ENCODE results near the gene UNC45A. TPM values are rescaled to one million over a fixed set of nuclear protein-coding genes. Genes with fewer than 3 reads are reported as not detected.

The UNC45A gene
- total and polyA plus RNA-seq, 2 of the 8 experiments (the other 6 are each of a cell fraction or from before 2014, with no cell fraction given): 74.1 to 84.2 TPM

DNA sequence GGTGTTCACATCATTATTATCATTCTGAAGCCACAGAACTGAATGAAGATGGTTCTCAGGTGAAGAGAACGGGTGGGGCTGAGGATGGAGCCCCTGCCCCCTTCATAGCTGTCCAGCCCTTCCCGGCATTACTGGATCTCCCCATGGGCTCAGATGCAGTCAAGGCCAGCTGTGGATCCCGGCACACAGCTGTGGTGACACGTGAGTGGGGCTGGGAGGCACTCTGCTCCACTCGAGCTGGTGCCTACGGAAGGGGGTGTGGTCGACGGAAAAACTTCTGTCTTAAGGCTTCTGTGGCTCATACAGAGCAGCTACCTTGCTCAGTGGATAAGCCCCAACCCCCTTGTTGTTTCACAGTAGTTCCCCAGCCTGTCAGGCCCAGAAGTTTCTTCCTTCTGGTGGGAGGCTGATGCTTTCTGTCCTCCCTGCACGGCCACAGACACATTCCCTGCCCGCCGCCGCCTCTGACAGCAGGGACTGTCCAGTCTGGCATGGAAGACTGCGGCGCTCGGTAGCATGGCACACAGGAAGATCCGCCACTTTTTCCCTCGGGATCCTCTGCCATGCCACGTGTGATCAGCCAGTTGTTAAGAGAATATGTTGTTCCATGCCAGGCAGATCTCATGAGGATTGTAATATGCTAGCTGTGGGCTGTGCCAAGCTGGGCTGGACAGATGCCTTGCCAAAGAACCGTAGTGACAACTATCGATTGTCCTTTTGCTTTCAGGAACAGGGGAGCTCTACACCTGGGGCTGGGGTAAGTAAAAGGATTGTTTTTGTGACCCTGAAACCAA lies 25.4 kb downstream of the UNC45A start:
- Histone ChIP-seq H3K79me1 (ENCODE audit: low read depth, low read length) (peaks cover 3% of the 10 kb centered on the region; the same call in 1 of the 2 replicates), H3K4me2 (ENCODE audit: insufficient read depth in 1 of 2, low read depth in 2 of 2, low read length in 2 of 2) (no peak overlapping the region), H2BK15ac (ENCODE audit: low read length) (no peak overlapping the region), H4K91ac (replicated peaks; ENCODE audit: insufficient read length, low read length) (no peak overlapping the region), H3K36me3 (ENCODE audit: control insufficient read depth in 2 of 4, insufficient read depth in 4 of 4, low read length in 3 of 4) (peaks cover 0 to 34% (median 18%) of the 10 kb centered on the region in 4 experiments; a peak in 6 of 8 replicates), H4K8ac (ENCODE audit: extremely low read depth, insufficient read depth, low read length) (no peak overlapping the region; the same call in none of the 2 replicates), H3K23me2 (ENCODE audit: low read depth, low read length) (peaks cover 12% of the 10 kb centered on the region; the same call in 1 of the 2 replicates), H3K4ac (replicated peaks; ENCODE audit: insufficient read length, low read depth, low read length) (no peak overlapping the region), H3K56ac (replicated peaks; ENCODE audit: insufficient read length, low read depth, low read length) (no peak overlapping the region), H3K9ac (replicated peaks in 1 of 4; ENCODE audit: extremely low read depth in 1 of 4, low read depth in 3 of 4, low read length in 3 of 4) (no peak overlapping the region), H3K14ac (ENCODE audit: insufficient read length) (no peak overlapping the region), H4K5ac (ENCODE audit: insufficient read length, low read depth, low read length) (no peak overlapping the region), H4K20me1 (replicated peaks in 1 of 2; ENCODE audit: control insufficient read depth in 1 of 2, insufficient read depth in 2 of 2, low read length in 2 of 2) (peaks cover 1 to 5% of the 10 kb centered on the region in 2 experiments), H3K27me3 (replicated peaks in 1 of 4; ENCODE audit: control insufficient read depth in 3 of 4, extremely low read depth in 1 of 4, insufficient read depth in 3 of 4, low read length in 3 of 4) (no peaks in the 10 kb centered on the region), H2AFZ (ENCODE audit: low read length) (no peak overlapping the region), H3K9me3 (ENCODE audit: insufficient read depth in 2 of 2, low read depth in 1 of 2, low read length in 1 of 2) (no peaks in the 10 kb centered on the region), H3K27ac (ENCODE audit: low read depth, low read length) (no peak overlapping the region), H2BK120ac (replicated peaks; ENCODE audit: low read depth, low read length) (no peak overlapping the region), H2AK5ac (ENCODE audit: low read depth, low read length) (no peak overlapping the region), H2BK12ac (ENCODE audit: low read depth, low read length) (no peak overlapping the region), H3K79me2 (ENCODE audit: control insufficient read depth in 1 of 2, insufficient read depth in 2 of 2, low read length in 2 of 2) (peaks cover 0 to 6% of the 10 kb centered on the region in 2 experiments; a peak in 1 of 4 replicates), H3K4me1 (replicated peaks in 1 of 4; ENCODE audit: control insufficient read depth in 3 of 4, insufficient read depth in 4 of 4, low read length in 3 of 4) (peaks cover 0 to 15% (median 7%) of the 10 kb centered on the region in 4 experiments; a peak in 6 of 7 replicates), H2BK20ac (ENCODE audit: low read length) (no peak overlapping the region), H2BK5ac (ENCODE audit: low read depth, low read length) (no peak overlapping the region), H3K4me3 (ENCODE audit: extremely low read depth in 1 of 4, insufficient read depth in 2 of 4, low read depth in 3 of 4, low read length in 4 of 4) (no peak overlapping the region), H3K23ac (ENCODE audit: insufficient read length) (no peak overlapping the region), H3K18ac (ENCODE audit: extremely low read depth, low read length) (no peak overlapping the region)
- no peak for DNase-seq (ENCODE audit: low read depth in 1 of 2, low spot score in 2 of 2)
- ChIA-PET POLR2A (ENCODE audit: partially characterized antibody) (interaction anchor here (1.0 to 2.3 kb wide), 4 partner anchors 9 to 34 kb away, joined by 3 to 6 read pairs (median 4); partner anchors contain the start of genes PRC1 and UNC45A), CTCF (ENCODE audit: partially characterized antibody) (interaction anchor here (0.6 to 19.2 kb wide), 9 partner anchors 12 to 311 kb away, joined by 3 to 306 read pairs (median 3); partner anchors contain the start of genes HDDC3 and UNC45A)
- TF ChIP-seq, protein P1, sequence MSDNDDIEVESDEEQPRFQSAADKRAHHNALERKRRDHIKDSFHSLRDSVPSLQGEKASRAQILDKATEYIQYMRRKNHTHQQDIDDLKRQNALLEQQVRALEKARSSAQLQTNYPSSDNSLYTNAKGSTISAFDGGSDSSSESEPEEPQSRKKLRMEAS (IDR thresholded peaks at IDR 0.05): no peak
- TF ChIP-seq GABPA (IDR thresholded peaks at IDR 0.05; ENCODE audit: borderline replicate concordance, insufficient read depth, low read length) (no peak), EZH2 (IDR thresholded peaks at IDR 0.05; ENCODE audit: low read depth, low read length, severe bottlenecking) (no peak), TAF1 (IDR thresholded peaks at IDR 0.05; ENCODE audit: low read depth, low read length) (no peak), TAF7 (optimal IDR thresholded peaks at IDR 0.05; ENCODE audit: borderline replicate concordance, low read depth, low read length) (no peak), HDAC6 (IDR thresholded peaks at IDR 0.05; ENCODE audit: low read depth, low read length) (no peak), HDAC2 (IDR thresholded peaks at IDR 0.05; ENCODE audit: borderline replicate concordance in 1 of 2, low read depth in 2 of 2, low read length in 2 of 2) (no peak), CREB1 (IDR thresholded peaks at IDR 0.05) (no peak)
- no peak for FAIRE-seq
- 92% methylated on average over 20 of the region's 20 CpGs; no CpG with 5 or more reads in 1 of the 2 experiments for WGBS, 2 experiments (ENCODE audit: extremely low coverage in 1 of 2, insufficient coverage in 1 of 2, insufficient read length in 1 of 2, insufficient replicate concordance in 2 of 2, low coverage in 1 of 2, low lambda C conversion rate in 2 of 2, missing lambda C conversion rate in 1 of 2)
